GM18861 (cell line): ENCODE data around the gene YTHDF1.
"Not testable (repeated sequence)": the region's sequence is repeated elsewhere in the genome, so short reads cannot be mapped to it uniquely, and the experiment has no call there.

Source experiments
- ATAC-seq: cut with Tn5 transposase; IDR thresholded peaks from one replicate; pipeline ENCODE4 v1.9.1; 2021; ENCODE audit not compliant: unreplicated experiment

The YTHDF1 gene

DNA sequence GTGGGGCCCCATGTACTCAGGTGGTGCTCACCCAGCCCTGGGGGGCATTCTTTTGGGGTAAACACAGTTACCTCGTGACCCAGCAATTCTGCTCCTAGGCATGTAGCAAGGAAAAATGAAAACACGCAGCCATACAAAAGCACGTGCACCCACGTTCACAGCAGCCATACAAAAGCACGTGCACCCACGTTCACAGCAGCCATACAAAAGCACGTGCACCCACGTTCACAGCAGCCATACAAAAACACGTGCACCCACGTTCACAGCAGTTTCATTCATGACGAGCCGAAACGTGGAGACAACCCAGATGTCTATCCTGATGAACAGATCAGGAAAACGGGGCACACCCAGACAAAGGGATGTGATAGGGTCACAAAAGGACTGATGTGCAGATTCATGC is 57.1 kb downstream of the YTHDF1 start:
- ATAC-seq = no peak

DNA sequence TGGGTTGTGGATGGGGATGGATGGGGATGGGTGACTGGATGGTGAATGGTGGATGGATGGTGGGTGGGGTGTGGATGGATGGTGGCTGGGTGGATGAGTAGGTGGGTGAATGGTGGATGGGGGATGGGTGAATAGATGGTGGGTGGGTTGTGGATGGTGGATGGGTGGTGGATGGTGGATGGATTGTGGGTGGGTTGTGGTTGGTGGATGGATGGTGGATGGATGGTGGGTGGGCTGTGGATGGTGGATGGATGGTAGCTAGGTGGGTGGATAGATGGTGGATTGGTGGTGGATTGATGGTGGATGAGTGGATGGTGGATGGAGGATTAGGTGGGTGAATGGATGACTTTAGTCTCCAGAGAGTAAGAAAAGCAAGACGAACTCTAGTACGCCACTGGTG is 57.6 kb downstream of the YTHDF1 start:
- ATAC-seq = no peak

DNA sequence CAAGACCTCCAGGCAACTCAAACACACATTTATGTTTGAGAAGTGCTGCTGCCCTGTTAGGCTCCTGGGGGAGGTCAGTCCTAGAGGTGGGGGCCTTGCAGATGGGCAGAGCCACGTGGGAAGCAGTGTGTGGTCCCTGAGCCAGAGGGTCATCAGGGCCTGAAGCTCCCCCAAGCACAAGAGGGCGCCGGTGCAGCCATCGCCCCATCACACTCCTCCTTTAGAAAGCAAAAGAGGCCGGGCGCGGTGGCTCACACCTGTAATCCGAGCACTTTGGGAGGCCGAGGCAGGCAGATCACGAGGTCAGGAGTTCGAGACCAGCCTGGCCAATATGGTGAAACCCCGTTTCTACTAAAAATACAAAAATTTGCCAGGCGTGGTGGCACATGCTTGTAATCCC is 58.5 kb downstream of the YTHDF1 start:
- ATAC-seq = not testable (repeated sequence)

DNA sequence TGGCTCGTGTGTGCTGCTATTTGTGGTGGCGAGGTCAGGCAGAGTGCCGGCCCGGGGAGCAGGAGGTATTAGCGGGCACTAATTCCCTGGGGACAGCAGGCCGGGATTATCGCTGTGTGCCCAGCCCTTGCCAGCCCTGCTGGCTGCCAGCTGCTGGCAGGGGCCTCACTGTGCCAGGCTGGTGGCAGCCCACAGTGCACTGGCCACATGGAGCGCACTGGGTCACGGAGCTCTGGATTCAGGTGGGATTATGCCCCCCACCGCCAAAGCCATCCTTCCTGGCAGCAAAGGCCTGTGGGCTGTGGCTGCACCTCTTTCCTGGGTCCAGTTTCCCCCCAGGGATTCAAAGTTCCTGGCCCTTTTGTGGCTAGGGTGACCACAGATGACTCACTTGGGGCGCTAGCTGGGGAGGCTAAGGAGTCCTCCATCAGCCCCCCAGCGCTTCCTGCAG is 59.7 kb downstream of the YTHDF1 start:
- no peak for ATAC-seq

DNA sequence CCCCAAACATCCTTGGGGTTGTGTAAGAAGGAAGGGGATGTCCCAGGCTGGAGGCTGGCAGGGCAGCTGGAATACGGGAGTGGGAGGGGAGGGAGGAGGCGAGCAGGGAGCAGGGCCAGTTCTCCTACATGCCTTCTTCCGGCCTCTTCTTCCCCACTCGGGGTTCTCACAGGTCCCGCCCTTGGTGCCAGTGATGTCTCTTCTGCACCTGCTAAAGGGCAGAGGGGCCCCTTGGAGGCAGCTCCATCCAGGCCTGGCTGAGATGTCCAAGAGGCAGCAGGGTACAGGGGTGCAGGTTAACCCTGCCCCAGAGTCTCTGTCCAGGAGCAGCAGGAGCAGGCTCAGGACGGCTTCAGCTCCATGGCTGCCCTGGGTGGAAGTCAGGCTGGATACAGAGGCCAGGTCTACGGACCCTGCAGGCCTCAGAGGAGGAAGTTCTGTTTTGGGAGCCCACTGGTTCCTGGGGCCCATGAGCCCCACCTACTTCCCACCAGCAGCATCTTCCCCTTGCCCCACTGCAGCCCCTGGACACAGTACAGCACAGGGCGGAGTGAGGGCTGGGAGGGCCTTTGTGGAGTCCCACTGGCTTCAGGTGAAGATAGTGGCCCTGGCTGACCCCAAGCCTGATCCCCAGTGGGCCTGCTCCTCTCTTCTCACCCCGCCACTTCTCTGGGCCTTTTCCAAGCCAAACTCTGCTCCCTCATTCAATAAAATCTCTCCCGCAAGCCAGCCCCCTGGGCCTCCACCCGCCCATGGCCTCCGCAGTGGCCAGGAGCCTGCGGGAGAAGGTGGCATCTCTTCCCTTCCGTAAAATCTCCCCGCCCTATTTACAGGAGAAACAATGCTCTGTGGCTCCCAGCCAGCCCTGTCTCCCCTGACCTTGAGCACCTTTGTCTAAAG is 60.4 kb downstream of the YTHDF1 start:
- no peak for ATAC-seq

DNA sequence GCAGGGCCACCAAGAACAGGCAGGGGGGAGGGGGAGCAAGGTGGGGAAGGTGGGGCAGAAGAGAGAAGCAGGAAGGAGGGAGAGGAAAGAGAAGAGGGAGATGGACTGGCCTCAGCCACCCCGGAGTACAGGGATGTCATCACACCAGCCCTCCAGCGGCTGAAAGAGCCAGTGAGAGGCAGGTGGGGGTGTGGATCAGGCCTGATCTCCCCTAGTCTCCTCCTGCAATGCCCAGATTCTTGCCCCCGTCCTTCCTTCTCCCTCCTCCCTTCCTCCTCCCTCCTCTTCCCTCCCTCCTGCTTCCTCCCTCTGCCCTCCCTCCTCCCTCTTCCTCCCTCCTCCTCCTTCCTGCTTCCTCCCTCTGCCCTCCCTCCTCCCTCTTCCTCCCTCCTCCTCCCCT is 61.5 kb downstream of the YTHDF1 start:
- ATAC-seq = no peak

DNA sequence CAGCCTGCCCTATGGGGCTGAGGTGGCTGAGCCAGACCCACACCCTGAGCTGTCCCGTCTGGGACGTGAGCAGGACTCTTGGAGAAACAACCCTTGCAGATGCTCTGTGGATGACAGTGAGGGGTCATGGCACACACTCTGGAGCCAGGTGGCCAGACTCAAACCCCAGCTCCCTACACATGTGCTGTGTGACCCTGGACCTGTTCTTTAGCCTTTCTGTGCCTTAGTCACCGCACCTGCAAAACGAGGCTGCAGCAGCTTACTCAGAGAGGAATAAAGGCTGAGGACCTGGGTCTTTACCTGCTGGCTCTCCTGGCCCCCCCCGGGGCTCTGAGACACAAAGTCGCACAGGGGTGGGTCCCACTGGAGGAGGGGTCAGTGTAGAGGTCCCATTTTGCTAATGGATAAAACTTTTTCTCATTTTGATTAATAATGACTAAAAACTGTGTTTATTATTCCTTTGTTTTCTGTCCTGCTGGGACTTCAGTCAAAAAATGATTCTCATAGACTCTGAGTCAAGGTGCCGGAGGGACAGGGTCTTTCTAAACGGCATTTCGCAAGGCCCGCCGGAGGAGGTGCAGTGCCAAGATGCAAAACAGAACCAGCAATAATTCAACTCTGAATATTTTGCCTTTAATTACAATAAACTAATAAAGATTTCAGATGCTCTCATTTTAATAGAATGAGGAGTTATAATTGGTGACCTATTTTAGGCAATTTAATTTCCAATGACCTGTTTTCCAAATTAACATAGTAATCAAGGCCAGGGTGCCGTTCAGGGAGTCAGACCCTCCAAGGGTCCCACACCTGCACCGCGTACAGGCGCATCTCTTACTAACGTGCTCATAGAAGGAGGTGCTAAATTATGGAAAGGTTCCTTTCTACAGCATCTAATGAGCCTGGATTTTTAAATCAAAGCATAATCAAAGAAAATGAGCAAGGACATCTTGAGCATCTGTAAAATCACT is 62.4 kb downstream of the YTHDF1 start:
- ATAC-seq = no peak

DNA sequence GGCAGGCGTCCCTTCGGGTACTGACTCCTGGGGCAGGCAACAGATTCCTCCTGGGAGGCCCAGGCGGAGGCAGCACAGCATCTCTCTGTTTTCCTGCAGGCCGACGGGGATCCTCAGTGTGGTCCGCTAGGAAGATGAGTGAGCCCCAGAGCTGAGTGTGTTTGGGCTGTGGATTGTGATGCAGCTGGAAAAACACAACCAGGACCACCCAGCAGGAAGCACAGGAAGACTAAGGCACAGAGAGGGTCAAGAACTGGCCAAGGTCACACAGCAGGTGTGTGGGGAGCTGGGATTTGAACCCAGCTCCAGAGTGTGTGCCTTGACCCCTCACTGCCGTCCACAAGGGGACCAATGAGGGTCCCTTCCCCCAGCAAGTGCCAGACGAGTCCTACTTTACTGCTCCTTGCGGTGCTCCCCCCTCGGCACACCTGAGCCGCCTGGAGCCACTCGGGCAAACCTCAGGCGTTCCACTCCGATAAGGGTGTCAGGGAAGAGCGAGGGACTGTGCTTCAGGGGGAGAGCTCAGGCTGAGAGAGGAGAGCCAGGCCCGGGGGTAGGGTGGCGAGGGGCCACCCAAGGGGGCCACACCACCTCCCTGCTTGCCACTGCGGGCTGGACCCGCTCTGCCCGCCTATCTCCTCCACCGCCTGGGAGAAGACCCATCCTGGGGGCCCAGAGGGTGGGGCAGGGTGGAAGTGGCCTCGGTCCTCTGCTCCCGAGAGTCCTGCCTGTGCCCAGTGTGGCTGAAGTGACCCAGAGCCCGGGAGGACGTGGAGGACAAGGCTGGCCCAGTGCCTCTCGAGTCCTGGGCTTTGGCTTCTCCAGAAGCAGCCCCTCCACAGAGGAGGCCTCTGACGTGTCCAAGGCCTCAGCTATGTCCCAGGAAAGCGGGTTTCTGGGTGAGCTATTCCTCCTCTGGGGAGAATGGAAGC is 63.3 kb downstream of the YTHDF1 start:
- no peak for ATAC-seq

DNA sequence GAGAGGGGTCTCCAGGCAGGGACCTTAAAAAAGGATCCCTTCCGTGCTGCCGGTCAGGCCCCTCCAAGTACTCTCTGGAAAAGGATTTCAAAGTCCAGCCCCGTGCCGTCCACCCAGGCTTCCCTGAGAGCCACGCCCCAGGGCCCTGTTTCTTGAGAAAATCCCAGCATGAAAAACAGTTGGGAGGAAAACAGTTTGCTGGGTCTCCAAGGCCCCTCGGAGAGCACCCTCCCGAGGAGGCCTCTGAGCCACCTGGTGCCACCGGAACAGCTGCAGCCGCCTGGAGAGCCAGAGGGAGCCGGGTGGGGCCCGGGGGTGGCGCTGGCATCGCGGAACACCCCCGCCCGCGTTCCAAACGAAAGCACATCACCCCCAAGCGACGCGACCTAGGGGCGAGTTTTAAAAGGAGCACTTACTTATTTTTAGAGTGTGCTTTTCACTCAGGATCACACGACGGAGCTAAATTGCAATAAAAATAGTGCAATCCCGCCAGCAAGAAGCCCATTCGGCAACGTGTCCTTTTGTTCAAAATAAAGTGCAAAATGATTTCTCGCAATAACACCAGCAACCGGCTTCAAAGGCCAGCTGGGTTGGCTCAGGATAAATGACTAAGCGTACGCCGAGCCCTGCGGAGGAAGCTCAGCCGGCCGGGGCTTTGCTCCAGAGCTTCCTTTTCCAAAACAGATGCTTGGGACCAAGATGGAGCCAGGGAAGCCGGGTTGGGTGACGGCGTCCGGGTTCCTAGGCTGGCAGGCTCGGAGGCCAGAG is 64.2 kb downstream of the YTHDF1 start:
- ATAC-seq = no peak

DNA sequence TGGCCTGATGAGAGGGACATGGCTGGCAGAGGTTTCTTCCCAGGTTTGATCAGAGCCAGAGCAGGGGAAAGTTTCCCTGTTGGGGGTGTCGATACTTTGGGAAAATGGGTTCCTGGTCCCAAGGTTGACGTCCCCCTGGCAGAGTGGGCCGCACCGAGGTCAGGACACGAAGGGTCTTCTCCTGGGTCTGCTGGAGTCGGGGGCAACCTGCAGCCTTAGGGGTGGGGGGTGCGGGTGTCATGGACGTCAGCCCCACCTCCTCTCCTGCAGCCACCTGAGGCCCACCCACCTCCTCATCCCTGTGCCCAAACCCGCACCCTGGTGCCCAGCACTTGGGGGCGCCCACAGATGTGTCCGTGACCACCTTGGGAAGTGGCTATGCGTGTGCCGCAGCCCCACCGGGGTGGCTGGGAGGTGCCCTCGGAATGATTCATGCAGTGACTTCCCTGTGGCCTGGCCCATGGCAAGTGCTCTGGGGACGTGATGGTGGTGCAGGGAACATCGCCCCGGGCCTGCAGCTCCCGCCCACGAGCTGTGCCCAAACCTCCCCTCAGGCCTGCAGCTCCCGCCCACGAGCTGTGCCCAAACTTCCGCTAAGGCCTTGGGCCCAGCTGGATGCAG is 64.9 kb downstream of the YTHDF1 start:
- ATAC-seq = no peak

DNA sequence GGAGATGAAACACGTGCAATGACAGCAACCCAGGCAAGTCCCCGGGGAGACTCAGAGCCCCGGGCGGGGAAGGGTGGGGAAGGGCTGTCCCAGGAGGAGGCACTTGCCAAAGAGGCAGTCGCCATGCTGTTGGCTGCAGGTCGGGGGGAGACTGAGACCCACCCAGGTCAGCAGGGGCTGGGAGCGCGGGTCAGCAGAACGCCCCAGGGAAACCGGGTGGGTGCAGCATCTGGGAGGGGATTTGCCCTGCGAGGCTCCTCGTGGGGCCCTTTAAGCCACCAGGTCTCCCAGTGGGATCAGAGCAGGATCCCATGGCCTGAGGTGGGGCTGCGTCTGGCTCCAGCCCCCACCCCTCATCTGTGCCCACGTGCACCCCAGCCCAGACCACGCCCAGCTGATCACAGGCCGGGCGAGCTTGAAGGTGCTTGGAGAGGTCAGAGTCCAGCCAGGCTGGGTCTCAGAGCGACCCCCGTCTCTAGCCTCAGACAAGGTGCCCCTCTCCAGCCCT is 65.5 kb downstream of the YTHDF1 start:
- ATAC-seq = no peak

DNA sequence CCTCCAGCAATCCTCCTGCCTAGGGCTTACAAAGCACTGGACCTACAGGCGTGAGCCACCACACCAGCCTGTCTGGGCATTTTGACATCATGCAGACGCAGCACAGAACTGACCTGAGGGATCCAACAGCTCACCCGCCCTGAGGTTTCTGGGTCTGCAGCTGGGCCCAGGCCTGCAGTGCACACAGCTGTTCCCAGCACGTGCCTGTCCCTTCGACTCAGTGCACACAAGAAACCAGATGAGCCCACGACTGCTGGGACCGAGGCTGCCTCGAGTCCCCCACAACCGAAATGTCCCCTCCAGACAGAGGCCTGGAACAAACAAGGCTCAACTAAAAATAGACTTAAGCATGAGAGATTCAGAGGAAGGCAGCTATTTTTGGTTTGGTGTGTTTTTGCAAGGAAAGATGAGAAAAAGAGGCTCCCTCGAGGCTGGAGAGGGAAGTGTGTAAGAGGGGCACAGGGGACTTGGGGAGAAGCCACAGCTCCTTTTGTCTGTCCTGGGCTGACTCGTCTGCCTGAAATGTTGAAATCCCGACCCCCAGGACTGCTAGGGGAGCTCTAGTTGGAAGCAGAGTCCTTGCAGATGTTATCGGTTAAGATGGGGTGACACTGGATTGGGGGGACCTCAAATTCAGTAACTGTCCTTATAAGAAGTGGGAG is 66.3 kb downstream of the YTHDF1 start:
- no peak for ATAC-seq

DNA sequence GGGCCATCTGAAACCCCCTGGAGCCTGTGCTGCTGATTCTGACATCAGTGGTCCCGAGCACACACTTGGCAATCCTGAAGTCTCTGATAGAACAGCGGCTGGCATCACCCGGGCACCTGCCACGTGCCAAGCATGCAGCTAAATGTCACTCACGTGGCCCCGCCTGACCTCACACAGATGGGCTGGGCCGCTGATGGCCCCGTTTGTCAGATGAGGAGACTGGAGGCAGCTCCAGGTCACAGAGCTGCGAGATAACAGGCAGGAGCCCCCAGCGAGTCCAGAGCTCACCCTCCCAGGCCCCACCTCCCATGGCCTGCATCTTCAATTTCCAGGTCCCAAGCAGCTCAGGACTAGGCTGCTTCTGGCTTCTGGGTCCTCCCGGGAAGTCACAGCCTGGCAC is 67.2 kb downstream of the YTHDF1 start:
- ATAC-seq = no peak

DNA sequence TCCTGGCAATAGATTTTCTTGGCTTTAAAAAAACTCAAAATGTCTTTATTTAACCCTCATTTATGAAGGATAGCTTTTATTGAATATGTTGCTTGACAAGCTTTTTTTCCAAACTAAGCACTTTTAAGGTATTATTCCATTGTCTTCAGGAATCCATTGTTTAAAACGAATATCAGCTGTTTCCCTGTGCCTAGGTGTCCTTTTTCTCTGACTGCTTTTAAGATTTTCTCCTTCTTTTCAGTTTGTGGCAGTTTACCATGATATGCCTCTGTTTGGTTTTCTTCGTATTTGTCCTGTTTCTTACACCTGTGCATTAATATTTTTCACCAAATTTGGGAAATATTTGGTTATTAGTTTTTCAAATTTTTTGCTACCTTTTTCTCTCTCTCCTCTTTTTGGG is 68.4 kb downstream of the YTHDF1 start:
- ATAC-seq = no peak
